ENCODE results near the gene SLC3A2. TPM values are rescaled to one million over a fixed set of nuclear protein-coding genes. Genes with fewer than 3 reads are reported as not detected.

The SLC3A2 gene
- total and polyA plus RNA-seq, 2 of the 13 experiments (the other 11 are each of a cell fraction or from before 2014, with no cell fraction given) = 213 to 226 TPM

- TF ChIP-seq ZXDC (CRISPR knock-in tag; IDR thresholded peaks at IDR 0.05) = peak; percentile 94
- TF ChIP-seq GRHL1 (CRISPR knock-in tag; conservative IDR thresholded peaks at IDR 0.05) = no peak
- no peak for TF ChIP-seq PHB2 (IDR thresholded peaks at IDR 0.05; ENCODE audit: partially characterized antibody)
- TF ChIP-seq MXD3 (CRISPR knock-in tag; IDR thresholded peaks at IDR 0.05) = peak; percentile 94; the same call in 1 of the 2 replicates
- peak; percentile 94 for TF ChIP-seq MEIS2 (CRISPR knock-in tag; IDR thresholded peaks at IDR 0.05)
- peak; percentile 73 for TF ChIP-seq ZNF33B (CRISPR knock-in tag; IDR thresholded peaks at IDR 0.05)
- no peak for TF ChIP-seq ZNF326 (CRISPR knock-in tag; IDR thresholded peaks at IDR 0.05; ENCODE audit: borderline replicate concordance)
- TF ChIP-seq NR2F6 (IDR thresholded peaks at IDR 0.05) = no peak
- TF ChIP-seq NR2F6 (CRISPR knock-in tag; IDR thresholded peaks at IDR 0.05) = no peak; the same call in 1 of the 2 replicates
- no peak for TF ChIP-seq MAZ (IDR thresholded peaks at IDR 0.05; ENCODE audit: borderline replicate concordance, low read depth, low read length)
- TF ChIP-seq MAZ (CRISPR knock-in tag; IDR thresholded peaks at IDR 0.05; ENCODE audit: low read depth) = peak; percentile 77
- TF ChIP-seq ZNF280D (CRISPR knock-in tag; IDR thresholded peaks at IDR 0.05) = peak; percentile 46; the same call in 1 of the 2 replicates
- peak; percentile 23; the same call in 1 of the 2 replicates for TF ChIP-seq CTCF (CRISPR knock-in tag; IDR thresholded peaks at IDR 0.05)
- TF ChIP-seq ZNF580 (CRISPR knock-in tag; IDR thresholded peaks at IDR 0.05; ENCODE audit: borderline replicate concordance, low read depth) = peak; percentile 97
- no peak for TF ChIP-seq ATAD3A (CRISPR knock-in tag; IDR thresholded peaks at IDR 0.05)
- TF ChIP-seq THAP11 (CRISPR knock-in tag; IDR thresholded peaks at IDR 0.05) = peak; percentile 90
- TF ChIP-seq ZNF367 (CRISPR knock-in tag; IDR thresholded peaks at IDR 0.05; ENCODE audit: borderline replicate concordance) = peak; percentile 95
- TF ChIP-seq TCF12 (IDR thresholded peaks at IDR 0.05) = no peak
- TF ChIP-seq TCF12 (CRISPR knock-in tag; IDR thresholded peaks at IDR 0.05) = no peak
Observed at GRCh38 chr11:62855571-62856332, 24.9 kb upstream of the SLC3A2 start (continued).
